Lower leg skin (tissue), 4 donors: ENCODE results near the gene HINFP. TPM values are rescaled to one million over a fixed set of nuclear protein-coding genes. Genes with fewer than 3 reads are reported as not detected.

Source experiments
- DNase-seq, 2 donors: peaks; one replicate each; pipeline ENCODE4 v3.0.0-alpha.2; 2019; ENCODE audit warnings: low spot score in 2 of 2
- H3K4me3 ChIP-seq: fragments of 200-600 bp; sonication (generic); 2 replicates; pipeline ENCODE4 v1.5.1; 2017; ENCODE audit warnings: mild to moderate bottlenecking, low read depth; ENCODE audit not compliant: poor library complexity, severe bottlenecking
- POLR2A ChIP-seq, 2 donors: fragments of 450-650 bp; IDR thresholded peaks; one replicate each; pipeline ENCODE4 v1.6.1; 2016 to 2017; ENCODE audit warnings: antibody characterized with exemption in 2 of 2, mild to moderate bottlenecking in 1 of 2, moderate library complexity in 1 of 2
- WGBS, 2 donors: methylation state at CpG; one replicate each; pipeline ENCODE4 v1.1.5; 2018; 5-methylcytosine and 5-hydroxymethylcytosine counted together
- intact Hi-C: fragments of 100-400 bp; cut with DNase I; formaldehyde crosslinking; loops from one replicate; pipeline ENCODE4 v1.15.0; 2023; ENCODE audit warnings: low total_unique reads
- total RNA-seq, 4 donors: library from RNA; depleted of rRNA; stranded (reverse); fragments of >200 nt; gene quantifications; one replicate each; pipeline ENCODE4 v1.1.0, GENCODE V29; 2016
- TF ChIP-seq, protein P1 (sequence below), 3 donors: fragments of 450-650 bp; IDR thresholded peaks; one replicate each; pipeline ENCODE4 v1.5.1; 2016; ENCODE audit warnings: antibody characterized with exemption in 3 of 3, mild to moderate bottlenecking in 3 of 3, moderate library complexity in 2 of 3

HINFP gene
- total RNA-seq, 4 donors from 2014 or later, result 15.0 to 39.6 (median 31.2) TPM

DNA sequence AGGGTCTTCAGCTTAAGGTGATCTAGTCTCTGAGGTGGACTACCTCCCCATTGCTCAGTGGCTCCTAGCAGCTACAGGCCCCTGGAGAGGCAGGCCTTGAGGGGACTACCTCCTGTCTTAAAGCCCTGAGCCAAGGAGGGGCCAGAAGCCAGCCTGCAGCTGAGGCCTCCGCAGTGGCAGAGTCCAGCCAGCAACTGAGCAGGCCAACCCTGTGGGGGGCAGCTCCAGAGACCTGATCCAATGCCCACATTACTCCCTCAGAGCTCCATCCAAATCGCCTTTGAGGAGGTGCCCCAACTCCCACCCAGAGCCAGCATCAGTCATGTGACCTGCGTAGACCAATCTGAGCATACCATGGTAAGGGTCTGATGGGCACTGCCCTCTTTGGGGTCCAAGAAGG is 11.5 kb upstream of the HINFP start:
- no peak for TF ChIP-seq POLR2A (IDR thresholded peaks at IDR 0.05)
- TF ChIP-seq, protein P1, sequence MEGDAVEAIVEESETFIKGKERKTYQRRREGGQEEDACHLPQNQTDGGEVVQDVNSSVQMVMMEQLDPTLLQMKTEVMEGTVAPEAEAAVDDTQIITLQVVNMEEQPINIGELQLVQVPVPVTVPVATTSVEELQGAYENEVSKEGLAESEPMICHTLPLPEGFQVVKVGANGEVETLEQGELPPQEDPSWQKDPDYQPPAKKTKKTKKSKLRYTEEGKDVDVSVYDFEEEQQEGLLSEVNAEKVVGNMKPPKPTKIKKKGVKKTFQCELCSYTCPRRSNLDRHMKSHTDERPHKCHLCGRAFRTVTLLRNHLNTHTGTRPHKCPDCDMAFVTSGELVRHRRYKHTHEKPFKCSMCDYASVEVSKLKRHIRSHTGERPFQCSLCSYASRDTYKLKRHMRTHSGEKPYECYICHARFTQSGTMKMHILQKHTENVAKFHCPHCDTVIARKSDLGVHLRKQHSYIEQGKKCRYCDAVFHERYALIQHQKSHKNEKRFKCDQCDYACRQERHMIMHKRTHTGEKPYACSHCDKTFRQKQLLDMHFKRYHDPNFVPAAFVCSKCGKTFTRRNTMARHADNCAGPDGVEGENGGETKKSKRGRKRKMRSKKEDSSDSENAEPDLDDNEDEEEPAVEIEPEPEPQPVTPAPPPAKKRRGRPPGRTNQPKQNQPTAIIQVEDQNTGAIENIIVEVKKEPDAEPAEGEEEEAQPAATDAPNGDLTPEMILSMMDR (IDR thresholded peaks at IDR 0.05), result no peak

DNA sequence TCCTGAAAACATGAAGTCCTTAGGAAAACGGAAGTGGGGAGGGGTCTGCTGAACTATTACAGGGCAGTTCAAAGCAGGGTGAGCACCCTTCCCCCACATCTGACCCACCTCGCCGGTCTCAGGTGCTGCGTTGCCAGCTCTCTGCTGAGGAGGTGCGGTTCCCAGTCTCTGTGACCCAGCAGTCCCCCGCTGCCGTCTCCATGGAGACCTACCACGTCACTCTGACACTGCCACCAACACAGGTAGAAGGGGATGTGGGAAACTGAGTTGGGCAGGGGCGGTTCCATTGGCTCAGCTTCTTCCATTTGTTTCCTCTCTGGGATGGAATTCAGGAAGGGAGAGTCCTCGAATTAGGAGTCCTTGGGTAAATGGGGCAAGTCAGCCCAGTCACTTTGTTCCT is 10.9 kb upstream of the HINFP start:
- WGBS, 2 donors, result 82 to 87% methylated on average over 10 of the region's 10 CpGs
- no peak for TF ChIP-seq POLR2A (IDR thresholded peaks at IDR 0.05)
- TF ChIP-seq, protein P1 (IDR thresholded peaks at IDR 0.05), result no peak
- DNase-seq, result no peak
- intact Hi-C loops, result no loop called here
- H3K4me3 ChIP-seq, result no peak overlapping the region

More for the DNA sequence above, 11.5 kb upstream of the HINFP start:
- WGBS, 2 donors, result 95 to 97% methylated on average over 3 of the region's 3 CpGs
- intact Hi-C loops, result loop anchor here (2.0 kb wide), 1 partner anchor 57 kb away; no protein-coding TSS in a partner anchor
- DNase-seq, result no peak
- H3K4me3 ChIP-seq, result no peak overlapping the region

DNA sequence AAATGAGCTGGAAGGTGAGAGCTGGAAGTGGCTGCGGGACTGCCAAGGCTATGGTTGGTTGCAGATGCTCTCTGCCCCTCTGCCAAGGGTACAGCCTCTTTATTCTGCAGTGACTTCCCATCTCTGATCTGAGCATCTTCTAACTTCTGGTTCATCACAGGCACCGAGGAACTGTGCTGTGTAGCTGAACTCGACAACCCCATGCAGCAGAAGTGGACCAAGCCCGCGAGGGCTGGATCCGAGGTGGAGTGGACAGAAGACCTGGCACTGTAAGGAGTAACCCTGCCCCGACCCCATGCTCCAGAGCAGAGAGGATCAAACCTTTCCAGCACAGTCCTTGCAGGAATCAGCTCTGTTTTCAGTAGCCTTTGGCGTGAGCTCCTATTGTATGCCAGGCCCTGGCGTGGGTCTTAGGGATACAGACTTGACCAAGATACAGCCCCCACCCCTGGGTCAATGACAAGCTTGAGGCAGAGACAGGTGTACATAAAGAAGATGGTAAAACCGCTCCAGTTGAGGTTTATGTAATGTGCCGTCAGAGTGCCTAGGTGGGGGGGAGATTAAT is 9.9 kb upstream of the HINFP start:
- intact Hi-C loops, result no loop called here
- WGBS, 2 donors, result 92 to 93% methylated on average over 11 of the region's 11 CpGs
- TF ChIP-seq, protein P1 (IDR thresholded peaks at IDR 0.05), result no peak
- TF ChIP-seq POLR2A (IDR thresholded peaks at IDR 0.05), result no peak
- no peak overlapping the region for H3K4me3 ChIP-seq
- no peak for DNase-seq

DNA sequence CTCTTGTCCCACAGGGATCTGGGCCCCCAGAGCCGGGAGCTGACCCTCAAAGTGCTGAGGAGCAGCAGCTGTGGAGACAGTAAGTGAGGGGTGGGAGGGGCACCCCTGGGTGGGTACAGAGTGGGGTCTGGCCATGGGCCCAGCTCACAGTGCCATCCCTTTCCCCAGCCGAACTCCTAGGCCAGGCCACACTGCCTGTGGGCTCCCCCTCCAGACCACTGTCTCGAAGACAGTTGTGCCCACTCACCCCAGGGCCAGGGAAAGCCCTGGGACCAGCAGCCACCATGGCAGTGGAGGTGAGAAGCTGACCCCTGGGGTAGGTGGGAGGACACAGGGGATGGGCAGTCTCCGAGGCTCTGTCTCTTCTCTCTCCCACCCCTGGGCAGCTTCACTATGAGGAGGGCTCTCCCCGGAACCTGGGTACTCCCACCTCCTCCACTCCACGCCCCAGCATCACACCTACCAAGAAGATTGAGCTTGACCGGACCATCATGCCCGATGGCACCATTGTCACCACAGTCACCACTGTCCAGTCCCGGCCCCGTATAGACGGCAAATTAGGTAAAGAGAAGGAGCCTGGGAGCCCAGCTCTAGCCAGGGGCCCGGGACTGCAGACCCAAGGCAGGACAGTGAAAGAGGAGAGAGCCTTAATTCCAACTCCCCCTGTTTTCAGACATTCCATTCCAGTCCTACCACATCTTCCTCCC is 8.9 kb upstream of the HINFP start:
- intact Hi-C loops, result no loop called here
- TF ChIP-seq POLR2A (IDR thresholded peaks at IDR 0.05), result no peak
- TF ChIP-seq, protein P1 (IDR thresholded peaks at IDR 0.05), result no peak
- no peak overlapping the region for H3K4me3 ChIP-seq
- WGBS, 2 donors, result 93 to 96% methylated on average over 10 to 11 of the region's 12 CpGs
- DNase-seq, result no peak

DNA sequence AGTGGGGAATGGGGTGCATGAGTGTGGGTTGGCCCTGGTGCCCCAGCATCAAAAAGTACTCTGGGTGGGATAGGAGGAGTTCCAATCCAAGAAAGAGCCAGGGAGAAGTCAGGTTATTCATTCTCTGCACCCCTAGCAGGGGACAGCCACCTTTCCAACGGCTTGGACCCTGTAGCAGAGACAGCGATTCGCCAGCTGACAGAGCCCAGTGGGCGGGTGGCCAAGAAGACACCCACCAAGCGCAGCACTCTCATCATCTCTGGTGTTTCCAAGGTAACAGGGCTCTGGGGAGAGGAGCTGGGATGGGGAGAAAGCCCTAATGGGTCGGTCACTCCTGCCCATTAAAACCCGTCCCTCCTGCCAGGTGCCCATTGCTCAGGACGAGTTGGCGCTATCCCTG is 7.7 kb upstream of the HINFP start:
- 88 to 91% methylated on average over 8 to 9 of the region's 9 CpGs for WGBS, 2 donors
- no peak for TF ChIP-seq POLR2A (IDR thresholded peaks at IDR 0.05)
- TF ChIP-seq, protein P1 (IDR thresholded peaks at IDR 0.05), result no peak
- no peak overlapping the region for H3K4me3 ChIP-seq
- intact Hi-C loops, result no loop called here
- no peak for DNase-seq
